Muscle of leg (tissue), 11 donors: ENCODE data around the gene C2orf80. TPM values are rescaled to one million over a fixed set of nuclear protein-coding genes. Genes with fewer than 3 reads are reported as not detected.
A peak's percentile ranks its signal among the peaks of the same experiment; 100 is the strongest.
"Not testable (repeated sequence)": the region's sequence is repeated elsewhere in the genome, so short reads cannot be mapped to it uniquely, and the experiment has no call there.

Experiments used
- DNase-seq: peaks from one replicate; pipeline ENCODE4 v3.0.0; 2013
- H3K27ac ChIP-seq: one replicate; pipeline ENCODE4 v1.5.1; 2013; ENCODE audit warnings: mild to moderate bottlenecking, low read length, control low read depth
- H3K27me3 ChIP-seq: one replicate; pipeline ENCODE4 v1.6.1; 2013; ENCODE audit warnings: low read length; ENCODE audit not compliant: control insufficient read depth, insufficient read depth
- H3K36me3 ChIP-seq: one replicate; pipeline ENCODE4 v1.6.1; 2013; ENCODE audit warnings: low read length; ENCODE audit not compliant: control insufficient read depth, insufficient read depth
- H3K4me1 ChIP-seq: one replicate; pipeline ENCODE4 v1.6.1; 2013; ENCODE audit warnings: low read length; ENCODE audit not compliant: control insufficient read depth, insufficient read depth
- H3K4me3 ChIP-seq: one replicate; pipeline ENCODE4 v1.5.1; 2013; ENCODE audit warnings: low read length, control low read depth
- H3K9me3 ChIP-seq: replicated peaks from 2 replicates; pipeline ENCODE4 v1.6.1; 2013; ENCODE audit warnings: low read depth, low read length; ENCODE audit not compliant: control insufficient read depth
- WGBS: methylation state at CpG from one replicate; pipeline ENCODE4 v1.1.5; 2013; ENCODE audit warnings: missing lambda C conversion rate; ENCODE audit not compliant: insufficient coverage; 5-methylcytosine and 5-hydroxymethylcytosine counted together
- polyA plus RNA-seq, 8 donors: library from polyadenylated mRNA; unstranded; fragments of 120-200 nt; gene quantifications; one replicate each; pipeline versions ENCODE4 v1.2.1 to v1.2.3, GENCODE V29; 2013; ENCODE audit warnings: inconsistent platforms in 1 of 8, low replicate concordance in 1 of 8; ENCODE audit not compliant: insufficient read length in 8 of 8, insufficient read depth in 1 of 8
- total RNA-seq: library from RNA; stranded (reverse); fragments of 120-200 nt; gene quantifications from one replicate; pipeline ENCODE4 v1.2.4, GENCODE V29; 2013

Gene C2orf80
- total and polyA plus RNA-seq, 9 donors: not detected

- no peaks in the 10 kb centered on the region for H3K4me1 ChIP-seq
- 76% methylated on average over 2 of the region's 2 CpGs for WGBS
Observed at GRCh38 chr2:208136716-208137094, 53.1 kb downstream of the C2orf80 start.

DNA sequence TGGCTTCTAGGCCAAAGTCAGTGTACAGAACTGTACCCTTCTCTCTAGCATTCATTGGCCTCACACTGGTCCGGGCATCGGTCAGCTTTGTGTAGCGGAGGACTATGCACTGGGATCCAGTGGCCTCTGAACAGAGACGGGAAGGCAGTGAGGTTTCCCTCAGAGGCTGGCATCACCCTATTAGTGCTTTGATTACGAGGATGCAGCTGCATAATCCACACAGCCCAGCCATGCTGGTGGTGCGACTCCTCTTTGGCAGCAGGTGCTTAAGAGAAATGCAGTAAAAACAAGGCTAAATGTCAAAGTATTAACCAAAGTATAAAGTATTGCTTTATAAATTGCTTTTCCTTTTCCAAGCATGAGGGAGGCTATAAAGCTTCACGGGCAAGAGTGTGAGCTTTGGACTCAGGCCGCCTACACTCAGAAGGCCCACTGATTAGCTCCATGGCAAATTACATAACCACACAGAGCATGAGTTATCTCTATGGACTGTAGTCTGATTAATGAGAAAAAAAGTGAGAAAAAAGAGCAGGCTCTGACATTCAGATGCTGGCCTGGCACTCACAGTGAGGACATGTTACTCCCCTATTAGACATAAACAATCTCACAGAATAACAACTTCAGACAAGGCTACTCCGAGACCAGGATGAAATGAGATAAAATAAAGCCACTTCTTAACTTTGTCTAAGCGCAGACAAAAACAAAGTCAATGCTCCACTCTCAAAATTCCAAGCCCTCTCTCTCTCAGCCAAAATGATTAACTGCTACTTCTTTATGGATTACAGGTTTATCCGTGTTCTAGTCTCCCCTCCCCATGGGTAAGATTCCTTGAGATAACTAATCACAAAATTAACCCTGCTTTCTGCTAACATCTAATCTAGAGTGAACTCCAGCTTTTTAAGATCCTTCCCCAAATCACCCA lies 53.8 kb downstream of the C2orf80 start:
- Histone ChIP-seq H3K9me3 (no peaks in the 10 kb centered on the region), H3K36me3 (no peaks in the 10 kb centered on the region), H3K27me3 (no peaks in the 10 kb centered on the region), H3K4me3 (no peak overlapping the region), H3K27ac (no peak overlapping the region), H3K4me1 (no peaks in the 10 kb centered on the region)
- DNase-seq: no peak
- WGBS: 80% methylated on average over 6 of the region's 11 CpGs

More at GRCh38 chr2:208136716-208137094, 53.1 kb downstream of the C2orf80 start:
- Histone ChIP-seq H3K27me3 (no peaks in the 10 kb centered on the region), H3K4me3 (no peak overlapping the region), H3K27ac (no peak overlapping the region), H3K36me3 (no peaks in the 10 kb centered on the region), H3K9me3 (no peaks in the 10 kb centered on the region)
- DNase-seq: no peak

- no peak for DNase-seq
- Histone ChIP-seq H3K27ac (no peak overlapping the region), H3K4me3 (no peak overlapping the region), H3K4me1 (no peaks in the 10 kb centered on the region), H3K9me3 (no peaks in the 10 kb centered on the region), H3K27me3 (no peaks in the 10 kb centered on the region), H3K36me3 (no peaks in the 10 kb centered on the region)
- 57% methylated on average over 6 of the region's 8 CpGs for WGBS
Observed at GRCh38 chr2:208134928-208135586, 54.8 kb downstream of the C2orf80 start.

DNA sequence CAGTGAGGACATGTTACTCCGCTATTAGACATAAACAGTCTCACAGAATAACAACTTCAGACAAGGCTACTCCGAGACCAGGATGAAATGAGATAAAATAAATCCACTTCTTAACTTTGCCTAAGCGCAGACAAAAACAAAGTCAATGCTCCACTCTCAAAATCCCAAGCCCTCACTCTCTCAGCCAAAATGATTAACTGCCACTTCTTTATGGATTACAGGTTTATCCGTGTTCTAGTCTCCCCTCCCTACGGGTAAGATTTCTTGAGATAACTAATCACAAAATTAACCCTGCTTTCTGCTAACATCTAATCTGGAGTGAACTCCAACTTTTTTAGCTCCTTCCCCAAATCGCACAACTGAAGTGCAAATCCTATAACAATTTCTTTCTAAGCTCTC lies 59.1 kb downstream of the C2orf80 start:
- no peak for DNase-seq
- no peaks in the 10 kb centered on the region for H3K9me3 ChIP-seq
- H3K27ac ChIP-seq: no peak overlapping the region
- no peaks in the 10 kb centered on the region for H3K4me1 ChIP-seq
- peaks cover 3% of the 10 kb centered on the region for H3K27me3 ChIP-seq
- 55% methylated on average over 4 of the region's 6 CpGs for WGBS
- H3K4me3 ChIP-seq: no peak overlapping the region
- no peaks in the 10 kb centered on the region for H3K36me3 ChIP-seq

GRCh38 chr2:208129744-208130711 lies 59.8 kb downstream of the C2orf80 start, which contains the start of gene CRYGC:
TSS of gene CRYGC (minus strand) at chr2:208129828. CDS start at chr2:208129792, 36 bp downstream.
- Histone ChIP-seq H3K9me3 (no peaks in the 10 kb centered on the region), H3K27ac (no peak within 1 kb of the TSS), H3K36me3 (no peaks in the 10 kb centered on the region), H3K4me1 (no peaks in the 10 kb centered on the region), H3K4me3 (no peak within 1 kb of the TSS), H3K27me3 (peaks cover 3% of the 10 kb centered on the region)
- peak; percentile 5 for DNase-seq
- WGBS: 58% methylated on average over 13 of the region's 19 CpGs

GRCh38 chr2:208128136-208128535 lies 61.7 kb downstream of the C2orf80 start:
- Histone ChIP-seq H3K36me3 (no peaks in the 10 kb centered on the region), H3K9me3 (no peaks in the 10 kb centered on the region)
- 86% methylated on average over 11 of the region's 12 CpGs for WGBS

GRCh38 chr2:208127090-208127489 lies 62.7 kb downstream of the C2orf80 start:
- no peak overlapping the region for H3K27ac ChIP-seq
- peaks cover 7% of the 10 kb centered on the region for H3K27me3 ChIP-seq
- no peak for DNase-seq
- no CpG with 5 or more reads among the region's 4 CpGs for WGBS
- no peaks in the 10 kb centered on the region for H3K4me1 ChIP-seq
- no peaks in the 10 kb centered on the region for H3K9me3 ChIP-seq
- H3K4me3 ChIP-seq: no peak overlapping the region
- H3K36me3 ChIP-seq: no peaks in the 10 kb centered on the region

More at GRCh38 chr2:208128136-208128535, 61.7 kb downstream of the C2orf80 start:
- Histone ChIP-seq H3K27me3 (peaks cover 7% of the 10 kb centered on the region), H3K4me3 (no peak overlapping the region), H3K27ac (no peak overlapping the region), H3K4me1 (no peaks in the 10 kb centered on the region)
- no peak for DNase-seq

DNA sequence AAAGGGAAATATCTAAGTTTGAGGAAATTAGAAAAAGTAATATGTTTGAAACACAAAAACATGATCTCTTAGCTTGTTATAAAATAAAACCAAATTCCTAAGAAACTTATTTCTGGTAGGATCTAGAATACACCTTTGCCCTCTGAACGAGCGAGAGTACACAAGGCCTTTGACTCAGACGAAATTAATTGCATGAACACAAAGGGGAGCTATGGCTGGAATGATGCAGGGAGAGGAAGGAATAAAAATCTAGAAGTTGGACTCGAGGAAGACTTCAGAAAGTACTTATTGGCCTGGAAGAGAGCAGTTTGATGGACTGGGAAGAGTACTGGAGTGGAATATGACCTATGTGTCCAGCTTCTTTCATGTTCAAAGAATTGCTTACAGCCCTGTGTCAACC lies 64.6 kb downstream of the C2orf80 start:
- H3K4me3 ChIP-seq: no peak overlapping the region
- no peak for DNase-seq
- H3K27me3 ChIP-seq: peaks cover 7% of the 10 kb centered on the region
- no peaks in the 10 kb centered on the region for H3K4me1 ChIP-seq
- 83% methylated on average over 4 of the region's 4 CpGs for WGBS
- H3K9me3 ChIP-seq: no peaks in the 10 kb centered on the region
- no peaks in the 10 kb centered on the region for H3K36me3 ChIP-seq
- H3K27ac ChIP-seq: no peak overlapping the region

GRCh38 chr2:208124013-208124715 lies 65.7 kb downstream of the C2orf80 start, which contains the start of gene CRYGD:
TSS of gene CRYGD (minus strand) at chr2:208124524. CDS start at chr2:208124473, 51 bp downstream.
- not testable (repeated sequence) for H3K4me3 ChIP-seq, H3K27me3 ChIP-seq
- WGBS: 6% methylated on average over 34 of the region's 46 CpGs

More at GRCh38 chr2:208124013-208124715, 65.7 kb downstream of the C2orf80 start, which contains the start of gene CRYGD:
- not testable (repeated sequence) for H3K27ac ChIP-seq, H3K4me1 ChIP-seq, H3K36me3 ChIP-seq, DNase-seq, H3K9me3 ChIP-seq
